Stomach (tissue), 4 donors: ENCODE measurements around the gene KLC4.

ENCODE experiments used
- POLR2A ChIP-seq, 4 donors: fragments of 450-650 bp; IDR thresholded peaks; one replicate each; pipeline ENCODE4 v1.6.1; 2016; ENCODE audit warnings: antibody characterized with exemption in 4 of 4, control low read depth in 2 of 4, mild to moderate bottlenecking in 1 of 4, moderate library complexity in 1 of 4
- POLR2AphosphoS5 ChIP-seq, 3 donors: sonication (generic); formaldehyde crosslinking; IDR thresholded peaks; one replicate each; pipeline ENCODE4 v1.6.1; 2016; ENCODE audit warnings: antibody characterized with exemption in 3 of 3
- TF ChIP-seq, protein P1 (sequence below), 7 experiments: fragments of 450-650 bp in 4 of 7; fragments of 200-600 bp in 3 of 7; sonication (generic) in 3 of 7; IDR thresholded peaks; one replicate each; pipeline ENCODE4 v1.5.1; 2016 to 2019; ENCODE audit warnings: antibody characterized with exemption in 7 of 7, control low read depth in 2 of 7, mild to moderate bottlenecking in 1 of 7

GRCh38 chr6:43119482-43119881 lies 60.1 kb downstream of the KLC4 start:
- TF ChIP-seq, protein P1, sequence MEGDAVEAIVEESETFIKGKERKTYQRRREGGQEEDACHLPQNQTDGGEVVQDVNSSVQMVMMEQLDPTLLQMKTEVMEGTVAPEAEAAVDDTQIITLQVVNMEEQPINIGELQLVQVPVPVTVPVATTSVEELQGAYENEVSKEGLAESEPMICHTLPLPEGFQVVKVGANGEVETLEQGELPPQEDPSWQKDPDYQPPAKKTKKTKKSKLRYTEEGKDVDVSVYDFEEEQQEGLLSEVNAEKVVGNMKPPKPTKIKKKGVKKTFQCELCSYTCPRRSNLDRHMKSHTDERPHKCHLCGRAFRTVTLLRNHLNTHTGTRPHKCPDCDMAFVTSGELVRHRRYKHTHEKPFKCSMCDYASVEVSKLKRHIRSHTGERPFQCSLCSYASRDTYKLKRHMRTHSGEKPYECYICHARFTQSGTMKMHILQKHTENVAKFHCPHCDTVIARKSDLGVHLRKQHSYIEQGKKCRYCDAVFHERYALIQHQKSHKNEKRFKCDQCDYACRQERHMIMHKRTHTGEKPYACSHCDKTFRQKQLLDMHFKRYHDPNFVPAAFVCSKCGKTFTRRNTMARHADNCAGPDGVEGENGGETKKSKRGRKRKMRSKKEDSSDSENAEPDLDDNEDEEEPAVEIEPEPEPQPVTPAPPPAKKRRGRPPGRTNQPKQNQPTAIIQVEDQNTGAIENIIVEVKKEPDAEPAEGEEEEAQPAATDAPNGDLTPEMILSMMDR (IDR thresholded peaks at IDR 0.05) = no peak
- TF ChIP-seq POLR2A (IDR thresholded peaks at IDR 0.05) (no peak), POLR2AphosphoS5 (IDR thresholded peaks at IDR 0.05) (no peak)
